K562 (cell line): ENCODE measurements around the gene MMP28. TPM values are rescaled to one million over a fixed set of nuclear protein-coding genes. Genes with fewer than 3 reads are reported as not detected.
A peak's percentile ranks its signal among the peaks of the same experiment; 100 is the strongest.

Experiments used
- CBFA2T2 ChIP-seq: fragments of 450-650 bp; conservative IDR thresholded peaks from 2 replicates; pipeline ENCODE4 v1.6.1; 2017; ENCODE audit warnings: mild to moderate bottlenecking
- CHCHD3 ChIP-seq: fragments of 250-450 bp; sonication (Bioruptor Pico); IDR thresholded peaks from 2 replicates; pipeline ENCODE4 v2.1.2; 2022; ENCODE audit warnings: mild to moderate bottlenecking
- CHD1 ChIP-seq: fragments of 200-600 bp; sonication (generic); IDR thresholded peaks from one replicate; pipeline ENCODE4 v1.6.1; 2012; ENCODE audit warnings: mild to moderate bottlenecking, moderate library complexity, low read length, inconsistent platforms
- CTCF ChIP-seq, 3 experiments: IDR thresholded peaks in 2 of 3; conservative IDR thresholded peaks in 1 of 3; 2 replicates each; pipeline ENCODE4 v1.5.1; 2011 to 2012; ENCODE audit warnings: low read length in 3 of 3, mild to moderate bottlenecking in 3 of 3, control low read depth in 2 of 3, improper control_type of control experiment in 1 of 3, inconsistent platforms in 1 of 3, low read depth in 1 of 3, mixed read lengths in 1 of 3, moderate library complexity in 1 of 3; ENCODE audit not compliant: insufficient read depth in 2 of 3
- ESRRB ChIP-seq: fragments of 250-450 bp; sonication (Bioruptor Pico); IDR thresholded peaks from 2 replicates; pipeline ENCODE4 v1.5.0; 2020; ENCODE audit warnings: mild to moderate bottlenecking, moderate library complexity, borderline replicate concordance
- HMG20A ChIP-seq: fragments of 450-650 bp; formaldehyde crosslinking; conservative IDR thresholded peaks from 2 replicates; pipeline ENCODE4 v1.4.0; 2020; ENCODE audit warnings: mild to moderate bottlenecking, mixed read lengths
- ILF3 ChIP-seq: fragments of 450-650 bp; IDR thresholded peaks from 2 replicates; pipeline ENCODE4 v1.6.1; 2018; ENCODE audit warnings: antibody characterized with exemption, mild to moderate bottlenecking, moderate library complexity, borderline replicate concordance
- KLF13 ChIP-seq: fragments of 450-650 bp; IDR thresholded peaks from 2 replicates; pipeline ENCODE4 v1.6.1; 2016; ENCODE audit warnings: missing genetic modification characterization, low read depth, mild to moderate bottlenecking, missing compliant biosample characterization, moderate library complexity, borderline replicate concordance
- MYNN ChIP-seq, 2 experiments: sonication (generic); formaldehyde crosslinking in 1 of 2; IDR thresholded peaks; 2 replicates each; pipeline versions ENCODE4 v1.5.0 to v1.6.1; 2016 to 2020; ENCODE audit warnings: antibody characterized with exemption in 1 of 2, missing genetic modification reagents in 1 of 2
- NKRF ChIP-seq: fragments of 450-650 bp; IDR thresholded peaks from 2 replicates; pipeline ENCODE4 v1.6.1; 2016; ENCODE audit warnings: borderline replicate concordance
- POLR2A ChIP-seq: fragments of 450-650 bp; conservative IDR thresholded peaks from 2 replicates; pipeline ENCODE4 v1.6.1; 2016
- SAFB ChIP-seq: fragments of 200-400 bp; formaldehyde crosslinking; IDR thresholded peaks from 2 replicates; pipeline ENCODE4 v1.6.1; 2017; ENCODE audit warnings: low read depth, low read length, borderline replicate concordance
- SNIP1 ChIP-seq: fragments of 450-650 bp; IDR thresholded peaks from 2 replicates; pipeline ENCODE4 v1.7.1; 2017; ENCODE audit warnings: low read depth, mild to moderate bottlenecking
- TBL1XR1 ChIP-seq, 2 experiments: IDR thresholded peaks; 2 replicates each; pipeline ENCODE4 v1.6.1; 2012; ENCODE audit warnings: improper control_type of control experiment in 2 of 2, low read length in 2 of 2, mild to moderate bottlenecking in 1 of 2
- TCF7L2 ChIP-seq: fragments of 150-350 bp; IDR thresholded peaks from 2 replicates; pipeline ENCODE4 v1.6.1; 2016; ENCODE audit warnings: low read depth, mild to moderate bottlenecking, low read length, moderate library complexity
- ZHX1 ChIP-seq: fragments of 150-350 bp; conservative IDR thresholded peaks from 2 replicates; pipeline ENCODE4 v1.6.1; 2014; ENCODE audit warnings: low read length
- ZNF24 ChIP-seq: fragments of 450-650 bp; IDR thresholded peaks from 2 replicates; pipeline ENCODE4 v1.6.1; 2016
- ZNF561 ChIP-seq: fragments of 450-650 bp; formaldehyde crosslinking; conservative IDR thresholded peaks from 2 replicates; pipeline ENCODE4 v1.4.0; 2020; ENCODE audit warnings: mild to moderate bottlenecking, moderate library complexity
- ZNF830 ChIP-seq: fragments of 250-450 bp; sonication (Bioruptor Pico); IDR thresholded peaks from 2 replicates; pipeline ENCODE4 v1.5.0; 2021; ENCODE audit warnings: mild to moderate bottlenecking
- polyA plus RNA-seq, 8 experiments: library from polyadenylated mRNA; depleted of rRNA in 4 of 8; stranded (reverse) in 5 of 8; unstranded in 3 of 8; fragments of >200 nt; fragmentation: Nextera tagmentation in 2 of 8; fragmentation: Illumina TruSeq in 1 of 8; extraction: Ambion mirVana in 2 of 8; extraction: Trizol in 1 of 8; gene quantifications; 2 replicates each; pipeline versions ENCODE4 v1.2.1 to v1.2.3, GENCODE V29; 2011 to 2014; ENCODE audit warnings: inconsistent platforms in 1 of 8, missing spikeins in 1 of 8
- total RNA-seq, 7 experiments: library from RNA; depleted of rRNA in 6 of 7; stranded (reverse); fragments of >200 nt in 6 of 7; fragmentation: Illumina TruSeq in 2 of 7; extraction: Trizol in 2 of 7; gene quantifications; 2 replicates each; pipeline versions ENCODE4 v1.2.1 to v1.2.3, GENCODE V29; 2011 to 2021; ENCODE audit warnings: low replicate concordance in 1 of 7

MMP28 gene
- total and polyA plus RNA-seq, 9 of the 15 experiments (the other 6 are each of a cell fraction or from before 2014, with no cell fraction given), result not detected

- TF ChIP-seq NKRF (peak; percentile 85; the same call in 1 of the 2 replicates), MYNN (IDR thresholded peaks at IDR 0.05) (0 out of 2 replicates have a peak, but pooled peaks have one; percentile 10), MYNN (CRISPR knock-in tag; IDR thresholded peaks at IDR 0.05) (no peak), ZNF830 (CRISPR knock-in tag) (peak; percentile 75; the same call in 1 of the 2 replicates), HMG20A (CRISPR knock-in tag) (no peak), CTCF (IDR thresholded peaks at IDR 0.05 in 2 of 3, conservative IDR thresholded peaks at IDR 0.05 in 1 of 3; ENCODE audit: insufficient read depth in 2 of 3, low read depth in 1 of 3, low read length in 3 of 3) (peak; percentile 86 to 94 (median 89)), ESRRB (no peak), ZNF561 (CRISPR knock-in tag) (no peak), CHD1 (no peak), TBL1XR1 (IDR thresholded peaks at IDR 0.05; ENCODE audit: low read length in 2 of 2) (no peak), SAFB (no peak), ZNF24 (peak; percentile 30; the same call in 1 of the 2 replicates), KLF13 (tag) (0 out of 2 replicates have a peak, but pooled peaks have one; percentile 2), ILF3 (no peak), CHCHD3 (peak; percentile 90), SNIP1 (no peak), CBFA2T2 (no peak), POLR2A (peak; percentile 99), ZHX1 (no peak), TCF7L2 (peak; percentile 99)
Observed at GRCh38 chr17:35808962-35809854, 13.8 kb upstream of the MMP28 start, which contains the start of gene TAF15 (continued).
